Breast epithelium (tissue), 4 donors: ENCODE measurements around the gene HOTAIR. TPM values are rescaled to one million over a fixed set of nuclear protein-coding genes. Genes with fewer than 3 reads are reported as not detected.

Source experiments
- DNase-seq, 2 donors: peaks; one replicate each; pipeline ENCODE4 v3.0.0-alpha.2; 2019; ENCODE audit warnings: low spot score in 2 of 2
- H3K27ac ChIP-seq, 2 donors: fragments of 200-600 bp; sonication (generic) in 1 of 2; one replicate each; pipeline ENCODE4 v1.5.1; 2016 to 2019; ENCODE audit warnings: mild to moderate bottlenecking in 1 of 2
- H3K27me3 ChIP-seq, 2 donors: fragments of 200-600 bp; sonication (generic) in 1 of 2; one replicate each; pipeline versions ENCODE4 v1.5.1 to v1.6.0; 2017 to 2019; ENCODE audit warnings: control low read depth in 1 of 2, mild to moderate bottlenecking in 1 of 2
- H3K36me3 ChIP-seq: fragments of 200-600 bp; one replicate; pipeline ENCODE4 v1.5.1; 2019
- H3K4me1 ChIP-seq, 2 donors: fragments of 200-600 bp; sonication (generic); one replicate each; pipeline ENCODE4 v1.5.1; 2016 to 2019; ENCODE audit warnings: control low read depth in 1 of 2
- H3K4me3 ChIP-seq, 3 donors: fragments of 200-600 bp; sonication (generic); 1 replicate in 2 of 3; 2 replicates in 1 of 3; pipeline ENCODE4 v1.5.1; 2016 to 2019; ENCODE audit warnings: mild to moderate bottlenecking in 3 of 3, moderate library complexity in 2 of 3
- H3K9me3 ChIP-seq, 2 donors: fragments of 200-600 bp; sonication (generic) in 1 of 2; one replicate each; pipeline ENCODE4 v1.5.1; 2016 to 2019; ENCODE audit warnings: control low read depth in 1 of 2
- CTCF ChIP-seq, 3 donors: fragments of 450-650 bp; IDR thresholded peaks; one replicate each; pipeline ENCODE4 v1.5.1; 2016 to 2017; ENCODE audit warnings: antibody characterized with exemption in 3 of 3, mild to moderate bottlenecking in 3 of 3, moderate library complexity in 3 of 3
- POLR2A ChIP-seq: fragments of 450-650 bp; IDR thresholded peaks from one replicate; pipeline ENCODE4 v1.6.1; 2016; ENCODE audit warnings: antibody characterized with exemption, mild to moderate bottlenecking, moderate library complexity
- POLR2AphosphoS5 ChIP-seq, 3 donors: sonication (generic); formaldehyde crosslinking; IDR thresholded peaks; one replicate each; pipeline ENCODE4 v1.6.1; 2017; ENCODE audit warnings: antibody characterized with exemption in 3 of 3
- intact Hi-C: fragments of 100-400 bp; cut with DNase I; formaldehyde crosslinking; loops from one replicate; pipeline ENCODE4 v1.15.1; 2023; ENCODE audit warnings: low total_unique reads
- total RNA-seq, 3 donors: library from RNA; depleted of rRNA; stranded (reverse); fragments of >200 nt; gene quantifications; one replicate each; pipeline ENCODE4 v1.1.0, GENCODE V29; 2016

HOTAIR gene
- total RNA-seq, 3 donors from 2014 or later = 0.73 to 1.3 TPM; not detected in 1

GRCh38 chr12:53961025-53961761, 13.6 kb downstream of the HOTAIR start:
- DNase-seq = no peak
- intact Hi-C loops = no loop called here
- Histone ChIP-seq H3K27me3 (peaks cover 15 to 99% of the 10 kb centered on the region in 2 donors), H3K4me3 (peak overlapping the region in 2 of 3 donors; percentile 5 to 47), H3K27ac (no peak overlapping the region), H3K4me1 (no peaks in the 10 kb centered on the region), H3K36me3 (no peaks in the 10 kb centered on the region), H3K9me3 (no peaks in the 10 kb centered on the region)
- TF ChIP-seq CTCF (IDR thresholded peaks at IDR 0.05) = no peak
- TF ChIP-seq POLR2AphosphoS5 (IDR thresholded peaks at IDR 0.05) = no peak
- TF ChIP-seq POLR2A = no peak

GRCh38 chr12:53960187-53961024, 14.3 kb downstream of the HOTAIR start:
- Histone ChIP-seq H3K4me1 (no peaks in the 10 kb centered on the region), H3K9me3 (no peaks in the 10 kb centered on the region), H3K4me3 (peak overlapping the region in 2 of 3 donors; percentile 5 to 47), H3K36me3 (no peaks in the 10 kb centered on the region), H3K27me3 (peaks cover 18 to 99% of the 10 kb centered on the region in 2 donors), H3K27ac (no peak overlapping the region)
- intact Hi-C loops = no loop called here
- TF ChIP-seq POLR2AphosphoS5 (IDR thresholded peaks at IDR 0.05) (no peak), POLR2A (no peak), CTCF (IDR thresholded peaks at IDR 0.05) (no peak)
- DNase-seq = no peak

- no peak overlapping the region for H3K4me3 ChIP-seq
- H3K27me3 ChIP-seq = peaks cover 26 to 99% of the 10 kb centered on the region in 2 donors
- H3K9me3 ChIP-seq = no peaks in the 10 kb centered on the region
- TF ChIP-seq POLR2A = no peak
- TF ChIP-seq POLR2AphosphoS5 (IDR thresholded peaks at IDR 0.05) = no peak
- no peak for TF ChIP-seq CTCF (IDR thresholded peaks at IDR 0.05)
- DNase-seq = no peak
- H3K4me1 ChIP-seq = no peaks in the 10 kb centered on the region
- no peak overlapping the region for H3K27ac ChIP-seq
- intact Hi-C loops = no loop called here
- no peaks in the 10 kb centered on the region for H3K36me3 ChIP-seq
Observed at GRCh38 chr12:53959314-53959713, 15.4 kb downstream of the HOTAIR start.

- H3K27ac ChIP-seq = no peak overlapping the region
- DNase-seq = no peak
- intact Hi-C loops = no loop called here
- TF ChIP-seq CTCF (IDR thresholded peaks at IDR 0.05) (no peak), POLR2AphosphoS5 (IDR thresholded peaks at IDR 0.05) (no peak), POLR2A (no peak)
- no peaks in the 10 kb centered on the region for H3K4me1 ChIP-seq
- no peaks in the 10 kb centered on the region for H3K36me3 ChIP-seq
- no peak overlapping the region for H3K4me3 ChIP-seq
- no peaks in the 10 kb centered on the region for H3K9me3 ChIP-seq
- peaks cover 31 to 99% of the 10 kb centered on the region in 2 donors for H3K27me3 ChIP-seq
Observed at GRCh38 chr12:53958128-53958527, 16.6 kb downstream of the HOTAIR start.
